Measurements from ENCODE around the gene DDX52.

DNA sequence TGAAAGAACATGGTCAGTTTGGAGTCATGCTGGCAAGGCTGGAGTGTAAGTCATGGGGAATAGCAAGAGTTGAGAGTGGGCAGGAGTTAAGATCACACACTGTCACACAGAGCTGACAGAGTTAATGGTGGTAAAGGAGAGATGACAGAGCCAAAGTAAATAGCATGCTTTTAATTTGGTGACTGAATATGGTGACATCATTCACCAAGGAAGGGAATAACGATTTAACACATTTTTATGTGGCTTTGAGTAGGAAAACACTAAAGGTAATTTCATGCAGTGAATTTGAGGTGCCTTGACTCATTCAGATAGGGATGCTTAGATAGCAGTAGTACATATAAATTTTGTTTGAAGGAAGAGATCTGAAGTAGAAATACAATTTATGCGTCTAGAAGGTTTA, 76.1 kb downstream of the DDX52 start:
- TF ChIP-seq EZH2 (IDR thresholded peaks at IDR 0.05) (no peak), POLR2AphosphoS5 (IDR thresholded peaks at IDR 0.05; ENCODE audit: borderline replicate concordance, low read depth, low read length) (no peak), FOXP2 (optimal IDR thresholded peaks at IDR 0.05; ENCODE audit: control extremely low read depth, extremely low read length, insufficient read depth) (no peak)

Data from SK-N-MC (cell line).